ENCODE results near the gene CDH9. TPM values are rescaled to one million over a fixed set of nuclear protein-coding genes. Genes with fewer than 3 reads are reported as not detected.
"Not testable (repeated sequence)": the region's sequence is repeated elsewhere in the genome, so short reads cannot be mapped to it uniquely, and the experiment has no call there.

CDH9 gene
- total RNA-seq, 2 experiments from 2014 or later: not detected

- H3K27me3 Mint-ChIP-seq: no peaks in the 10 kb centered on the region
- CTCF ChIA-PET: no interaction called here
- no peak overlapping the region for H3K27ac Mint-ChIP-seq
- H3K9me3 Mint-ChIP-seq (ENCODE audit: low read depth): peaks cover 7% of the 10 kb centered on the region
- H3K4me1 Mint-ChIP-seq: no peaks in the 10 kb centered on the region
- no peak overlapping the region for H3K4me3 Mint-ChIP-seq
- H3K36me3 Mint-ChIP-seq: no peaks in the 10 kb centered on the region
- no peak for ATAC-seq
- DNase-seq: no peak
Measured at GRCh38 chr5:26903469-26903868, 134.9 kb downstream of the CDH9 start.

DNA sequence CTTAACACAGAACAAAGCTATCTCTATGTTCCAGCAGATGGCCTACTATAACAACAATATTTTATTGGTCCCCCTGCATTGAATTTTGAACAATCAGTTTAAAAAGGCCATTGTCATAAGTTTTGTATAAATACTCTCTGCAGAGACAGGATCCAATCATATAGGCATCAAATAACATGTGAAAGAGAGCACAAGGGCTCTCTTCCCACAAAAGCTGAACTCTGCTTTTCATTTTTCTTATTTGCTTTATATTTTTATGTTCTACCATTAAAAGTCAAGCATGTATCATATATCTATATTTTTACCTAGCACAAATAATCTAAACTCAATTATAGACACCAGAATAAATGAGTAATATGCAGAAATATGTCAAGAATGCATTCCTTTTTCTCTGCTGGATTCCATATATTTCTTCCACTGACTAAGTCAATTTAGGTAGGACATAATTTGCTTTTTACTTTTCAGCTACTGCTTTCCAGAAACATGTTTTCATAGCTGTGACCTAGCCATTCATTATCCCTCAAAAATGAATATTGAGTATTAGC is 143.6 kb downstream of the CDH9 start:
- no peaks in the 10 kb centered on the region for H3K4me1 Mint-ChIP-seq
- ATAC-seq (no peak), DNase-seq (no peak)
- peaks cover 16% of the 10 kb centered on the region for H3K9me3 Mint-ChIP-seq (ENCODE audit: low read depth)
- H3K27ac Mint-ChIP-seq: no peak overlapping the region
- CTCF ChIA-PET: no interaction called here
- H3K36me3 Mint-ChIP-seq: no peaks in the 10 kb centered on the region
- H3K4me3 Mint-ChIP-seq: no peak overlapping the region
- H3K27me3 Mint-ChIP-seq: no peaks in the 10 kb centered on the region

DNA sequence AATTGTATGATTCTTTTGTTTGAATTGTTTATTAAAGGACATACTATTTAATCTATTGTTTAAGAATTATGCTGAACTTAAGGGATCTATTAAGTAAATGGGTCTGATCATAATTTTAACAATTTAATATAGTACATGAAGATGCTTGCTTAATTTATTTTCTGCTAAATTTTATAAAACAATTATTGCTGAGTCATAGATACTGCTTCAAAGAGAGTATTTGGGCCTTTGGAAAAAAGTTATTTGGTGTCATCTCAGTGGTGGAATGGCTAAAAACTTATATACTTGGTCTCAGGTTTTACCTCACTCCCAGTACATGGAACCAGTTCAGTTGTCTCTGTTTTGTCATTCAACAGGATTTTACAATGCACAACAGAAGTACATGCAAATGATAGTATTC is 145.3 kb downstream of the CDH9 start:
- ATAC-seq (no peak), DNase-seq (no peak)
- no peaks in the 10 kb centered on the region for H3K36me3 Mint-ChIP-seq
- H3K27ac Mint-ChIP-seq: no peak overlapping the region
- no peaks in the 10 kb centered on the region for H3K27me3 Mint-ChIP-seq
- CTCF ChIA-PET: no interaction called here
- H3K9me3 Mint-ChIP-seq (ENCODE audit: low read depth): peaks cover 11% of the 10 kb centered on the region
- H3K4me1 Mint-ChIP-seq: no peaks in the 10 kb centered on the region
- H3K4me3 Mint-ChIP-seq: no peak overlapping the region

- no peaks in the 10 kb centered on the region for H3K36me3 Mint-ChIP-seq
- no peaks in the 10 kb centered on the region for H3K4me1 Mint-ChIP-seq
- ATAC-seq (no peak), DNase-seq (no peak)
- H3K4me3 Mint-ChIP-seq: no peak overlapping the region
- no peaks in the 10 kb centered on the region for H3K27me3 Mint-ChIP-seq
- no peak overlapping the region for H3K27ac Mint-ChIP-seq
- CTCF ChIA-PET: no interaction called here
- H3K9me3 Mint-ChIP-seq (ENCODE audit: low read depth): peaks cover 6% of the 10 kb centered on the region
Measured at GRCh38 chr5:26889815-26890214, 148.6 kb downstream of the CDH9 start.

DNA sequence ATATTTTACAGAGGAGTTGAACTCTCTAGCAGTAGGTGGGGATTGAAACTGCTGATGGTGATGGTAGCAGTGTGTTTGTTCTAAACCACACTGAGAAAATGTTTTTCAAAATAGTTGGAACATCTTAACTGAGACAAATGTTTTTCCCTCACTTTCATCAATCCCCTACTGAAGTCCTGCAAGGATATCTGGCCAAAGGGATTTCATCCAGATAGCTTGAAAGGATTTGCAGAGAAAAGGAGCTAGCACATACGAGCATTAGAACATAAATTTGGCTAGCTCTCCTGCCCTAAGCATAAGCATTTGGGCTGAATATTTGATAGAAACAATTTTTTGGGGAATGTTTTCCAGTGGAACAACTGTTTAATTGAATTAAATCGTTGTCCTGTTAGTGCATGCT is 153.9 kb downstream of the CDH9 start:
- H3K4me1 Mint-ChIP-seq: no peaks in the 10 kb centered on the region
- peaks cover 13% of the 10 kb centered on the region for H3K9me3 Mint-ChIP-seq (ENCODE audit: low read depth)
- no peaks in the 10 kb centered on the region for H3K27me3 Mint-ChIP-seq
- H3K27ac Mint-ChIP-seq: no peak overlapping the region
- no peak overlapping the region for H3K4me3 Mint-ChIP-seq
- CTCF ChIA-PET: no interaction called here
- ATAC-seq (no peak), DNase-seq (no peak)
- no peaks in the 10 kb centered on the region for H3K36me3 Mint-ChIP-seq

- Mint-ChIP-seq H3K9me3 (ENCODE audit: low read depth) (peaks cover 13% of the 10 kb centered on the region), H3K36me3 (no peaks in the 10 kb centered on the region), H3K4me3 (no peak overlapping the region), H3K27me3 (no peaks in the 10 kb centered on the region), H3K4me1 (no peaks in the 10 kb centered on the region), H3K27ac (no peak overlapping the region)
- no peak for ATAC-seq
- no peak for DNase-seq
- CTCF ChIA-PET: no interaction called here
Measured at GRCh38 chr5:26883375-26883774, 155.0 kb downstream of the CDH9 start.

DNA sequence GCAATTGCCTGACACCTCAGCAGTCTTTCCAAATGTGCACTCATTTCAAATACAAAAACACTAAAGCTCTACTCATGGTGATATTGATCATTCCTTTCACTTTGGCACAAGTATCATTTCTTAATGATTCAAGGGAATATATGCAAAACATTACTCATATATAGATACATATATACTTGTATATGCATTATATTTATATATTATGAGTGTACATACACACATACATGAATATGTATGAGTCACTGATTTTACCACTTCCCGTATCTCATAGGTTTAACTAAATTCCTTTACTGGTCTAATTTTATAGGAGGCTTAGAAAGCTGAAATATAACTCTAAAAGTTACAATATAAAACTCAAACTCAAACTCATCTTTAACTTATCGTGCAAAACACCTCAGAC is 156.5 kb downstream of the CDH9 start:
- Mint-ChIP-seq H3K4me3 (no peak overlapping the region), H3K4me1 (no peaks in the 10 kb centered on the region), H3K27me3 (no peaks in the 10 kb centered on the region), H3K27ac (no peak overlapping the region), H3K9me3 (ENCODE audit: low read depth) (peaks cover 13% of the 10 kb centered on the region), H3K36me3 (no peaks in the 10 kb centered on the region)
- CTCF ChIA-PET: no interaction called here
- ATAC-seq (no peak), DNase-seq (no peak)

GRCh38 chr5:26877154-26877553 is 161.2 kb downstream of the CDH9 start:
- Mint-ChIP-seq H3K9me3 (ENCODE audit: low read depth) (peaks cover 9% of the 10 kb centered on the region), H3K36me3 (no peaks in the 10 kb centered on the region), H3K4me1 (no peaks in the 10 kb centered on the region), H3K4me3 (no peak overlapping the region), H3K27ac (no peak overlapping the region), H3K27me3 (no peaks in the 10 kb centered on the region)
- ATAC-seq: no peak
- no peak for DNase-seq
- CTCF ChIA-PET: no interaction called here

DNA sequence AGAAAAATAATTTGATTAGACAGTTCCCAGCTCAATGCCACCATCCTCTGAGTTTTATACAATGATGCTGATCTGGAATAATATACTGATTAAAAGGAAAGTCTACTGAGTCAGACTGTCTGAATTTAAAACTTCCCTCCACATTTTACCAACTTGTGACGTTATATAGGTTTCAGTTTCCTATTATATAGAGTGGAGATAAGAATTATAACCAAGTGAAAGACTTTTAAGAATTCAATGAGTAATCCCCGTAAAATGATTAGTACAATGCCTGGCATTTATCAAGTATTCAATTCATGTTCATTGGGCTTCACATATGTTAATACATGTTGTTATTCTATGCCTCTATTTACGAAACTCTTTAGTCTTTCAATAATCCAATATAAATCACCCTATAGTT is 166.0 kb downstream of the CDH9 start:
- no peaks in the 10 kb centered on the region for H3K36me3 Mint-ChIP-seq
- H3K4me1 Mint-ChIP-seq: no peaks in the 10 kb centered on the region
- CTCF ChIA-PET: no interaction called here
- no peak for DNase-seq
- H3K9me3 Mint-ChIP-seq (ENCODE audit: low read depth): no peaks in the 10 kb centered on the region
- no peak overlapping the region for H3K4me3 Mint-ChIP-seq
- no peak overlapping the region for H3K27ac Mint-ChIP-seq
- no peak for ATAC-seq
- H3K27me3 Mint-ChIP-seq: no peaks in the 10 kb centered on the region

GRCh38 chr5:26869781-26870180 is 168.6 kb downstream of the CDH9 start:
- H3K4me3 Mint-ChIP-seq: no peak overlapping the region
- H3K9me3 Mint-ChIP-seq (ENCODE audit: low read depth): no peaks in the 10 kb centered on the region
- no peak for DNase-seq
- no peak for ATAC-seq
- no peak overlapping the region for H3K27ac Mint-ChIP-seq
- no peaks in the 10 kb centered on the region for H3K4me1 Mint-ChIP-seq
- no peaks in the 10 kb centered on the region for H3K36me3 Mint-ChIP-seq
- CTCF ChIA-PET: no interaction called here
- H3K27me3 Mint-ChIP-seq: no peaks in the 10 kb centered on the region

DNA sequence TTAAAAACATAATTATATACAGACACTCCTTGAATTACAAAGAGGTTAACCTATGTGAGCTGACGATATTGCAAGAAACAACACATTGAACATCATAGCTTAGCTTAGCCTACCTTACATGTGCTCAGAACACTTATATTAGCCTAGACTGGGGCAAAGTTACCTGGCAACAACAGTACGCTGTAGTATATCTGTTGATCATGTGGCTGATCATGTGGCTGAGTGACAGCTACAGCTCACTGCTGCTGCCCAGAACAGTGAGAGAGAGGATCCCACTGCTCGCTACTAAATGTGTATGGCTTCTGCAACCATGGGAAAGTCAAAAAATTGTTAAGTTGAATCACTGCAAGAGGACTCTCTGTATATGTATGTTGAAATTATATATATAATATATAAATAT is 169.9 kb downstream of the CDH9 start:
- Mint-ChIP-seq H3K4me1 (no peaks in the 10 kb centered on the region), H3K27ac (no peak overlapping the region), H3K27me3 (no peaks in the 10 kb centered on the region), H3K9me3 (ENCODE audit: low read depth) (peaks cover 2% of the 10 kb centered on the region), H3K4me3 (no peak overlapping the region), H3K36me3 (no peaks in the 10 kb centered on the region)
- DNase-seq (no peak), ATAC-seq (no peak)
- CTCF ChIA-PET: interaction anchor here (0.6 kb wide), 1 partner anchor 1111 kb away, joined by 3 read pairs; no protein-coding TSS in a partner anchor

DNA sequence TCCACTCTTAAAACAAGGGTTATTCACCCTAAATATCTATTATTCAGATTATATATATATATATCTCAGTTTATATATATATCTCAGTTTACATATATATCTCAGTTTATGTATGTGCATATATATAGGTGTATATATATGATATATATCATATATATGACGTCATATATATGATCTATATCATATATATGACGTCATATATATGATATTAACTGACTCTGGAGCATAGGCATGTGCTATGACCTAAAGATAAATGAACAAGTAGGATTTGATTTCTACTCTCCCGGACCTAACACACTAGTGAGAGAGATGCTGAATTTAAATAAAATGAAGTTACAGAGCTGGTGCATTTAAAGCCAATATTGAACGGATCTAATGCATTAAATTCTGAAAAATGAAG is 174.3 kb downstream of the CDH9 start:
- DNase-seq: no peak
- Mint-ChIP-seq H3K4me1 (no peaks in the 10 kb centered on the region), H3K36me3 (no peaks in the 10 kb centered on the region), H3K4me3 (no peak overlapping the region), H3K27me3 (no peaks in the 10 kb centered on the region), H3K27ac (no peak overlapping the region), H3K9me3 (ENCODE audit: low read depth) (peaks cover 8% of the 10 kb centered on the region)
- CTCF ChIA-PET: no interaction called here
- no peak for ATAC-seq

GRCh38 chr5:26856238-26856637 is 182.1 kb downstream of the CDH9 start:
- peaks cover 21% of the 10 kb centered on the region for H3K9me3 Mint-ChIP-seq (ENCODE audit: low read depth)
- H3K27ac Mint-ChIP-seq: no peak overlapping the region
- H3K4me3 Mint-ChIP-seq: no peak overlapping the region
- no peaks in the 10 kb centered on the region for H3K36me3 Mint-ChIP-seq
- DNase-seq: no peak
- ATAC-seq: no peak
- no peaks in the 10 kb centered on the region for H3K27me3 Mint-ChIP-seq
- CTCF ChIA-PET: no interaction called here
- no peaks in the 10 kb centered on the region for H3K4me1 Mint-ChIP-seq

DNA sequence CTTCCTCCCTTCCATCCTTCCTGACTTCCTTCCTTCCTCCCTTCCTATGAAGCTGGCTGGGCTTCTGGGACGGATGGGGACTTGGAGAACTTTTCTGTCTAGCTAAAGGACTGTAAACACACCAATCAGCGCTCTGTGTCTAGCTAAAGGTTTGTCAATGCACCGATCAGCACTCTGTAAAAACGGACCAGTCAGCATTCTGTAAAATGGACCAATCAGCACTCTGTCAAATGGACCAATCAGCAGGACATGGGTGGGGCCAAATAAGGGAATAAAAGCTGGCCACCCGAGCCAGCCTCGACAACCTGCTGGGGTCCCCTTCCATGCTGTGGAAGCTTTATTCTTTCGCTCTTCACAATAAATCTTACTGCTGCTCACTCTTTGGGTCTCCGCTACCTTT is 185.9 kb downstream of the CDH9 start:
- ATAC-seq, H3K4me1 Mint-ChIP-seq, H3K27me3 Mint-ChIP-seq, H3K27ac Mint-ChIP-seq, H3K4me3 Mint-ChIP-seq, DNase-seq, CTCF ChIA-PET, H3K36me3 Mint-ChIP-seq: not testable (repeated sequence)
- peaks cover 22% of the 10 kb centered on the region for H3K9me3 Mint-ChIP-seq (ENCODE audit: low read depth)

- peaks cover 15% of the 10 kb centered on the region for H3K9me3 Mint-ChIP-seq (ENCODE audit: low read depth)
- no peak overlapping the region for H3K4me3 Mint-ChIP-seq
- CTCF ChIA-PET: no interaction called here
- no peaks in the 10 kb centered on the region for H3K4me1 Mint-ChIP-seq
- no peaks in the 10 kb centered on the region for H3K27me3 Mint-ChIP-seq
- DNase-seq (no peak), ATAC-seq (no peak)
- no peaks in the 10 kb centered on the region for H3K36me3 Mint-ChIP-seq
- no peak overlapping the region for H3K27ac Mint-ChIP-seq
Measured at GRCh38 chr5:26847041-26847736, 191.2 kb downstream of the CDH9 start.

All from activated CD8-positive, alpha-beta memory T cell treated with anti-CD3 and anti-CD28 coated beads, Interleukin-2, amount 10 ng/mL, durations not matched to agents 7 days and 5 days (primary cell).